Right cardiac atrium (tissue), 5 donors: ENCODE results near the gene SCAF8. TPM values are rescaled to one million over a fixed set of nuclear protein-coding genes. Genes with fewer than 3 reads are reported as not detected.
A peak's percentile ranks its signal among the peaks of the same experiment; 100 is the strongest.

ENCODE experiments used
- ATAC-seq, 2 donors: fragments of 200-7000 bp; cut with Tn5 transposase; one replicate each; pipeline versions ENCODE4 v1.8.0 to v1.9.1; 2020; ENCODE audit warnings: moderate library complexity in 2 of 2, mild to moderate bottlenecking in 1 of 2
- DNase-seq, 3 donors: peaks; one replicate each; pipeline ENCODE4 v3.0.0-alpha.2; 2020
- H3K27ac ChIP-seq: one replicate; pipeline ENCODE4 v1.5.1; 2013; ENCODE audit warnings: mild to moderate bottlenecking, low read length, control low read depth, moderate library complexity
- H3K27me3 ChIP-seq: one replicate; pipeline ENCODE4 v1.6.1; 2013; ENCODE audit not compliant: control insufficient read depth, insufficient read depth
- H3K4me1 ChIP-seq: one replicate; pipeline ENCODE4 v1.6.1; 2013; ENCODE audit warnings: low read length; ENCODE audit not compliant: control insufficient read depth, insufficient read depth
- H3K4me3 ChIP-seq: one replicate; pipeline ENCODE4 v1.5.1; 2013; ENCODE audit warnings: low read length, control low read depth
- H3K9me3 ChIP-seq: one replicate; pipeline ENCODE4 v1.6.1; 2013; ENCODE audit warnings: low read length; ENCODE audit not compliant: control insufficient read depth
- WGBS: extraction: QIAGEN DNeasy Blood & Tissue Kit; methylation state at CpG from one replicate; pipeline ENCODE4 v1.1.7; 2013; 5-methylcytosine and 5-hydroxymethylcytosine counted together
- intact Hi-C, 4 donors: fragments of 100-400 bp; cut with DNase I; formaldehyde crosslinking; loops; one replicate each; pipeline versions ENCODE4 v1.11.0 to v1.14.0; 2022 to 2023
- long read RNA-seq, 4 donors: library from polyadenylated mRNA; unstranded; transcript quantifications; one replicate each; pipeline ENCODE4 v2.0.0, GENCODE V29; 2020 to 2021
- polyA plus RNA-seq: library from polyadenylated mRNA; stranded (reverse); fragments of 200-250 nt; gene quantifications from one replicate; pipeline ENCODE4 v1.2.3, GENCODE V29; 2013
- total RNA-seq, 4 donors: library from RNA; stranded (reverse); fragmentation: NEBNext Ultra II Directional; extraction: Animal tissue kit (Norgen Biotek cat#: 25700); gene quantifications; one replicate each; pipeline ENCODE4 v1.2.1, GENCODE V29; 2021
- donor health status: healthy with polysubstance abuse.
- donor health status: DM: no; HTN: yes; CAD: no.
- donor health status: DM: no; HTN: no; CAD: no.
- donor health status: DM: no; HTN: yes; CAD: no; lungs with severe emphysema.
- donor health status: DM: yes; HTN: yes; CAD: no.

The SCAF8 gene
- total RNA-seq: 10 to 100 TPM; 40.4 to 46.4 (median 44.3) TPM
- 11.2 TPM for polyA plus RNA-seq
- long read RNA-seq, donor 1, full-length matches to known transcripts: 4 of 15 reads
- long read RNA-seq, donor 1, partial matches to known transcripts: 2 of 15 reads
- long read RNA-seq, donor 1, other reads (novel, unspliced or antisense): 9 of 15 reads
- long read RNA-seq, donor 2, full-length matches to known transcripts: 2 of 6 reads
- long read RNA-seq, donor 2, partial matches to known transcripts: 2 of 6 reads
- long read RNA-seq, donor 2, other reads (novel, unspliced or antisense): 2 of 6 reads
- long read RNA-seq, donor 3, full-length matches to known transcripts: 8 of 22 reads
- long read RNA-seq, donor 3, partial matches to known transcripts: 3 of 22 reads
- long read RNA-seq, donor 3, other reads (novel, unspliced or antisense): 11 of 22 reads
- long read RNA-seq, donor 4, full-length matches to known transcripts: 2 of 5 reads
- long read RNA-seq, donor 4, partial matches to known transcripts: 0 of 5 reads
- long read RNA-seq, donor 4, other reads (novel, unspliced or antisense): 3 of 5 reads

GRCh38 chr6:154733183-154733625 is at the start of gene SCAF8:
Gene SCAF8 (plus strand): TSS chr6:154733416. CDS start chr6:154733901, 485 bp downstream.
- WGBS: under 1% methylated on average over 61 of the region's 61 CpGs
- Histone ChIP-seq H3K4me3 (peak within 1 kb of the TSS; percentile 86), H3K27me3 (no peaks in the 10 kb centered on the region), H3K4me1 (peaks cover 10% of the 10 kb centered on the region), H3K9me3 (no peaks in the 10 kb centered on the region), H3K27ac (peak within 1 kb of the TSS; percentile 99)
- ATAC-seq: peak; percentile 86 to 90
- DNase-seq: peak; percentile 82 to 94 (median 93)
- intact Hi-C loops: loop anchor here in 3 of 4 donors (5.0 to 10.0 kb wide), 2 partner anchors 62 to 74 kb away; no protein-coding TSS in a partner anchor

- peak in 1 of 2 donors; percentile 45 for ATAC-seq
- Histone ChIP-seq H3K4me1 (no peaks in the 10 kb centered on the region), H3K9me3 (no peaks in the 10 kb centered on the region), H3K27ac (no peak overlapping the region), H3K4me3 (no peak overlapping the region), H3K27me3 (no peaks in the 10 kb centered on the region)
- DNase-seq: no peak
- WGBS: 52% methylated on average over 4 of the region's 4 CpGs
- intact Hi-C loops: no loop called here
Observed at GRCh38 chr6:154683756-154684523, 49.3 kb upstream of the SCAF8 start.

- intact Hi-C loops: no loop called here
- H3K4me3 ChIP-seq: no peak overlapping the region
- WGBS: 65% methylated on average over 1 of the region's 1 CpG
- DNase-seq (no peak), ATAC-seq (no peak)
- H3K27ac ChIP-seq: no peak overlapping the region
- H3K27me3 ChIP-seq: no peaks in the 10 kb centered on the region
- H3K9me3 ChIP-seq: no peaks in the 10 kb centered on the region
- H3K4me1 ChIP-seq: no peaks in the 10 kb centered on the region
Observed at GRCh38 chr6:154686162-154686561, 47.1 kb upstream of the SCAF8 start.

- Histone ChIP-seq H3K4me3 (no peak overlapping the region), H3K27me3 (no peaks in the 10 kb centered on the region), H3K4me1 (no peaks in the 10 kb centered on the region), H3K27ac (no peak overlapping the region), H3K9me3 (no peaks in the 10 kb centered on the region)
- ATAC-seq (no peak), DNase-seq (no peak)
- WGBS: 78% methylated on average over 5 of the region's 5 CpGs
- intact Hi-C loops: no loop called here
Observed at GRCh38 chr6:154689493-154690255, 43.5 kb upstream of the SCAF8 start.

GRCh38 chr6:154690857-154691256 is 42.4 kb upstream of the SCAF8 start:
- Histone ChIP-seq H3K27me3 (no peaks in the 10 kb centered on the region), H3K27ac (no peak overlapping the region), H3K4me3 (no peak overlapping the region), H3K9me3 (no peaks in the 10 kb centered on the region), H3K4me1 (no peaks in the 10 kb centered on the region)
- intact Hi-C loops: no loop called here
- ATAC-seq (no peak), DNase-seq (no peak)
- WGBS: 85% methylated on average over 4 of the region's 4 CpGs

- Histone ChIP-seq H3K9me3 (no peaks in the 10 kb centered on the region), H3K27me3 (no peaks in the 10 kb centered on the region), H3K27ac (no peak overlapping the region), H3K4me3 (no peak overlapping the region), H3K4me1 (no peaks in the 10 kb centered on the region)
- DNase-seq: no peak
- WGBS: 89% methylated on average over 1 of the region's 1 CpG
- intact Hi-C loops: no loop called here
- ATAC-seq: no peak
Observed at GRCh38 chr6:154696661-154697060, 36.6 kb upstream of the SCAF8 start.

- WGBS: 60% methylated on average over 4 of the region's 4 CpGs
- no peak overlapping the region for H3K27ac ChIP-seq
- DNase-seq (no peak), ATAC-seq (no peak)
- H3K9me3 ChIP-seq: no peaks in the 10 kb centered on the region
- no peaks in the 10 kb centered on the region for H3K27me3 ChIP-seq
- intact Hi-C loops: no loop called here
- no peak overlapping the region for H3K4me3 ChIP-seq
- no peaks in the 10 kb centered on the region for H3K4me1 ChIP-seq
Observed at GRCh38 chr6:154703124-154703523, 30.1 kb upstream of the SCAF8 start.

- Histone ChIP-seq H3K9me3 (no peaks in the 10 kb centered on the region), H3K4me3 (no peak overlapping the region), H3K27ac (no peak overlapping the region), H3K4me1 (no peaks in the 10 kb centered on the region), H3K27me3 (no peaks in the 10 kb centered on the region)
- ATAC-seq: peak; percentile 50 to 61
- intact Hi-C loops: no loop called here
- no peak for DNase-seq
- 45% methylated on average over 8 of the region's 8 CpGs for WGBS
Observed at GRCh38 chr6:154705471-154706113, 27.6 kb upstream of the SCAF8 start.

GRCh38 chr6:154706389-154706788 is 26.8 kb upstream of the SCAF8 start:
- ATAC-seq: no peak
- no peak for DNase-seq
- H3K27ac ChIP-seq: no peak overlapping the region
- no peak overlapping the region for H3K4me3 ChIP-seq
- no peaks in the 10 kb centered on the region for H3K4me1 ChIP-seq
- no peaks in the 10 kb centered on the region for H3K9me3 ChIP-seq
- 87% methylated on average over 2 of the region's 2 CpGs for WGBS
- H3K27me3 ChIP-seq: no peaks in the 10 kb centered on the region
- intact Hi-C loops: no loop called here

GRCh38 chr6:154709621-154710020 is 23.6 kb upstream of the SCAF8 start:
- intact Hi-C loops: no loop called here

More at GRCh38 chr6:154709621-154710020, 23.6 kb upstream of the SCAF8 start:
- DNase-seq: no peak
- H3K9me3 ChIP-seq: no peaks in the 10 kb centered on the region
- no peak for ATAC-seq
- 33% methylated on average over 3 of the region's 3 CpGs for WGBS
- H3K4me1 ChIP-seq: no peaks in the 10 kb centered on the region
- no peaks in the 10 kb centered on the region for H3K27me3 ChIP-seq
- no peak overlapping the region for H3K27ac ChIP-seq
- H3K4me3 ChIP-seq: no peak overlapping the region
